GM19372 (cell line): Measurements from ENCODE around the gene CHAMP1.

ENCODE experiments used
- ATAC-seq: cut with Tn5 transposase; IDR thresholded peaks from one replicate; pipeline ENCODE4 v1.9.1; 2021; ENCODE audit warnings: mild to moderate bottlenecking, low read depth, moderate library complexity; ENCODE audit not compliant: unreplicated experiment

Gene CHAMP1

DNA sequence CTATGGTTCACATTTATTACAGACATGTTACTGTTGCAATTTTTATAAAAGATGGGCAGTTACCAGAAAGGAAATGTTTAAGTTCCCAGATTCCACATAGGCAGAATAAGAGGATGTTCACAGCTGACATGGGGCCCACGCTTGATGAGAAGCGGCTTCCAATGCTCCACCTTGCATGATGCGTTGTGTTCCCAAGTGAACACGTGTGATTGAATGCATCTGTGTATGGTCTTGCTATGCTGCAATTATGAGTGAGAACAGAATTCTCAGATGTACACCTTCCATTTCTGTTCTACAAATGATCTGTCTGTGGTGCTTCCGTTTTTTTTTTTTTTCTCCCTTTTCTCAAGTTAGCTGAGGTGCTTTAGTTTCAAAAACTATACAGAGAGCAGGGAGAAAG, 17.4 kb upstream of the CHAMP1 start:
- no peak for ATAC-seq

DNA sequence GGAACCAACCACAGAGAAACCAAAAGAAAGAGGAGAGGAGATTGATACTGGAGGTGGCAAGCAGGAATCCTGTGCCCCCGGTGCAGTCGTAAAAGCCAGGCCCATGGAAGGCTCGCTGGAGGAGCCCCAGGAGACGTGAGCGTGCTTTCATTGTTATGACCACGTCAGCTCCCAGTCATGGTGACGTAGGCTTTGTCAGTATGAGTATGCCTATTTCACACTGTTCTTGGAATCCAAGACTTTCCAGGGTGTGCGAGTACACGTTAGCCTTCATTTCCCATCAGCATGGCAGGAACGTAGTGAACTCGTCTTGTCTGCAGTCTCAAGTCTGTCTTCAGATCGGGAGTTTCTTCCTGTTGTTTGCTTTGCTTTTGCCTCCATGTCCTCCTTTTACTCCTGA, 15.4 kb upstream of the CHAMP1 start:
- no peak for ATAC-seq

DNA sequence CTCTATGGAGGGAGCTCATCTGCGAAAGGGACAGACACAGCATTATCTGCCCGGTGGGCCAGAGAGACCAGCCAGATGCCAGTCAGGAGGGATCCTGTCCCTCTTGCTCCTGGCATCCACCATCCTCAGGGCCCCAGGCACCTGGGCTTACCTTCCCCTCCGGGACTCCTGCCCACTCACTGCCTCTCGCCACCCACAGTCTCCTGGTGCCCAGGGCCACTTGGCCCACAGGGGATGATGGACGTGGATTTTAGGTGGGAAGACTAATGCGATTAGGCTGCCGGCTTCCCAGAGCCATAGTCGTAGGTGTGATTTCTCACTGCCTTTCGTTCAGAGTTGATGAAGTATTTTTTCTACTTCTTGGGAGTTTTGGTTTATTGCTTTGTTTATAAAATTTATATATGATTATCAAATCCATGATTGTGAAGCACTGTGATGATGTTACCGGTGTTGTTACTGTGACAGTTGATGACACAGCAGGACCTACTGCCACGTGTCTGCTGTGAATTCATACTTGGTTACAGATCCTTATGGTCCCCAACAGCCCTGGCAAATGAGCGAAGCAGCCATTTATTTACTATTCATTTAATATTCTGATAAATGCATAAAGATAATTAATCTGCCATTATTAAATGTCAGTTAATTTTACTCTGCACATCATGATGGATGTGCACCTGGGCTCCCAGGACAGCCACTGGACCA, 14.5 kb upstream of the CHAMP1 start:
- no peak for ATAC-seq

DNA sequence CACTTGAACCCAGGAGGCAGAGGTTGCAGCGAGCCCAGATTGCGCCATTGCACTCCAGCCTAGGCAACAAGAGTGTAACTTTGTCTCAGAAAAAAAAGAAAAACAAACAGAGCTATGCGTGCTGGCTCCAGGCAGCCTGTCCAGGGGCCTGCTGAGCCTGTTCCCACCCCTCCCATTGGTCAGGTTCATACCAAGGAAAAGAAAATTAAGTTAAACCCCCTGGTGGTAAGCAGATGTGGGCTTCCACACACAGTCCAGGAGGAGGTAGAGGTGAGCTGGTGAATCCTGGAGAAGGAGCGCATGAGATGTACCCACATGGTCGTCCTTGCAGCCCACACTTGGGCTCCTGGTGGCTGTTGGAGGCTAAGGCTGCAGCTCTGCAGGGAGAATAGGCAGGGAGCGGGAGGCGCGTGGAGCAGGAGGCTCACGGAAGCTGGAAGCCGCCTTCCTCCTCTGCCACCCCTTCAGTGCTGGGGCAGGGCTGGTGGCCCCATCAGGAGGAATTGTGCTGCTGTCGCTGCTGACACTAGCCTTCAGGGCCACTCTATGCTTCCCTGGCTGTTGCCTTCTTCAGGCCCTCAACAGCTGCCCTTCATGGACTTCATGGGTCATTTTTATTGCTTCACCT, 10.5 kb upstream of the CHAMP1 start:
- ATAC-seq: no peak

DNA sequence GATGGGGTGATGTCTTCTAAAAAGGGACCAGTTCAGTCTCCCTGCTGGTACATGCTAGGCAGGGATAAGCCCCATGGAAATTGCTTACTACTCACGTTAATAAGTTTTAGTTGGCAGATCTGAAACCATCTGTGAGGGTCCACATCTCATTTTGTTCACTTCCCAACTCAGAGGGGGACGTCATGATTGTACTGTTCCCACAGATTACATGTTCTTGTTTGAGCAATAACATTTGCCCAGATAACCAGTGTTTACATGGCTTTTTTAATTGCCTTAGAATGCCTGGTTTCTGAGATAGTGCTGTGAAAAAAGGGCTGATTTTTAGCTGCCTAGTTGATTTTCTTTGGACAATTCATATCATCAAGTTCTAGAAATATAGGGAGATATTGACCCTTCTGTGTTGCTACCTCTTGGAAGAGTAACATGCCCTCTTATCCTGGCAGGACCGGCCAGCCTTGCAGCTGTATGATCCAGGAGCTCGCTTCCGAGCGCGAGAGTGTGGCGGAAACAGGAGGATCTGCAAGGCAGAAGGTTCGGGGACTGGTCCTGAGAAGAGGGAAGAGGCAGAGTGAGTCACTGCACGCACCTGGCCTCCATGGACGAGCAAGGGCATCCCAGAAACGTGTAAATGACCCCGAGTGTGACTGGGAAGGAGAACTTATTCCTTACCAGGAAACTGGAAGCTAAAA, 9.8 kb upstream of the CHAMP1 start:
- ATAC-seq: no peak

DNA sequence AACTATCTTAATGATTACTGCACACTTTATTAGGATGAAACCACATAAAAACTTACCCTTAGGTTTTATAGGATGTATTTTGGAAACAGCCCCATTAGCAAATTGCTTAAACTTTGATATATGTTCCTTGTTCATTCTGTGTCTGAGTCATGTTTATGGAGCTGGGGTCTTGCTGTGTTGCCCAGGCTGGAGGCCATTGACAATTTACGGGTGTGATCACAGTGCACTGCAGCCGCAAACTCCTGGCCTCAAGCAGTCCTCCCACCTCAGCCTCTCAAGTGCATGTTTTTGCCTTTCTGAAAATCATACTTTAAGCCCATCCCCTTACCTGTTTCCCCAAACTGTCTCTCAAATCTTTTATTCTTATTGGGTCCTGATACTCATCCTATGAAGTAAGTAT, 5.2 kb upstream of the CHAMP1 start:
- ATAC-seq: no peak

DNA sequence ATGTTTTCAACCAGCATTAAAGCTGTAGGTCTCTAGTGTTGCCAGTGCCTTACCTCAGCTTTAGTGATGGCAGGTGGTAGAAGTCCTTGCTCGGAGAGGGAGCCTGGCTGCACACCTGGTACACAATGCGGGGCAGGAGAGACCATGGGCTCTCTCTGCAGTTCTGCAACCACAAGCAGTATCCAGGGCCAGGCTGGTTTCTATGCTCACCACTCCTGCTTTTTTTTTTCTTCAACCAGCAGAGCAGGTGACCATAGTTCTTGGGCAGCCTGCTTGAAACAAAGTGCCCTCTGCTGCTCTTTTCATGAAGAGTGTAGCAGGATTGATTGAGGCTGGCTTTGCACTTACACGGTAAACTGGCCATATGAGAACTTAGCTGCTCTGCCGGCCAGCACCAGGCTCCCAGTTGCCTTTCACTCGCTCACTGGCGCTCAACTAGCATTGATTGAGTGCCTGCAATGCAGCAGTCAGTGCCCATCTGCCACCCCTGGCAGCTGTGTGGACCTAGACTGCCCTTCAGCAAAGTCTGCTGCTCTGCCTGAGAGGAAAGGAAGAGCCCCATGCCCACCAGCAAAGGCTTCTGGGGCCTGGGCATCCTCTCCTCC, 4.4 kb upstream of the CHAMP1 start:
- no peak for ATAC-seq

DNA sequence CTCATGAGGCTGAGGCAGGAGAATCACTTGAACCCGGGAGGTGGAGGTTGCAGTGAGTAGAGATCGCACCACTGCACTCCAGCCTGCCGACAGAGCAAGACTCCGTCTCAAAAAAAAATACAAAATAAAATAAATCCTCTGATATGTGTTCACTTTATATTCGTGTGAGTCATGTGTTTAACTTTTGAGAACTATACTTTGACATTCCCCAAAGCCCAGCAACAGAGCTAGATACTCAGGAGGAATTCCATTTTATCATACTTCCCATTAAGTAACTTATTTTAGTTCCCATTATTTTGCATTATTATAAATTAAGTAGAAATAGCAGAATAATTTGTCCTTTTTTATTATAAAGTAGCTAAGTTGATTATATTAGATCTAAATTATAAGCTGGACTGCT, 3.3 kb upstream of the CHAMP1 start:
- ATAC-seq: no peak

DNA sequence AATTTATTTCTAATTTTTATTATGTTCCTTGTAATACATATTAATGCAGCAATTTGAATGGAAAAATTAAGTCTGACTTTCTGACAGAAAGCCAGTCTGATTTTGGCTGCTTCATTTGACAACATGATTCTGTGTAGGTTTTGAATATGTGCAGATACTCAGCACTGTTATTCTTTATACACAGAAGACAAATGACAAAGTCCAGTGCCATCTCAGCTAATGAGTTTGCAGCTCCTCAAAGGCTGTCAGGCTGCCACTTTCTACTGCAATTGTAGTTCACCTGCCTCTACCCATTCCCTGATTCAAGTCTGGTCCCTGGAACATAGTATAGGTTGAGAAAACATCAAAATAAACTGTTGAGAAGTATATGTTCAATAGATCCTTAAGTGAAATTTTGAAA, 2.9 kb upstream of the CHAMP1 start:
- no peak for ATAC-seq

DNA sequence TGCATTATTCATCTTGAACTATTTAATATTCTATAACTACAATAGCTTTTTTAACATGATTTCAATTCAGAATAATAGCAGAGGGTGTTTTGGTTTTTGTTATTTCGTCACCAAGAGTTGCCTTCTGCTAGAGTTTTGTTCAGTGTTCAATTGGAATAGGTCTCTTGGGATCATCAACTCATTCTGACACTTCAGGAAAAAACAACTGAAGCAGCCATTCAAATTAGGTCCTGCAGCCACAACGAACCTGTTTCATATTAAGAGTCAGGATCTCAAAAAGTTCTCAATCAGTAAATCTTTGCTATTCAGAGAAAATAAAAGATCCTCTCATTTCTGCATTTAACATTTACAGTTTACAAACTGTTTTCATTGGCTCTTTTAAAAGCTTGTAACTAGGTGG, 2.4 kb upstream of the CHAMP1 start:
- ATAC-seq: no peak

DNA sequence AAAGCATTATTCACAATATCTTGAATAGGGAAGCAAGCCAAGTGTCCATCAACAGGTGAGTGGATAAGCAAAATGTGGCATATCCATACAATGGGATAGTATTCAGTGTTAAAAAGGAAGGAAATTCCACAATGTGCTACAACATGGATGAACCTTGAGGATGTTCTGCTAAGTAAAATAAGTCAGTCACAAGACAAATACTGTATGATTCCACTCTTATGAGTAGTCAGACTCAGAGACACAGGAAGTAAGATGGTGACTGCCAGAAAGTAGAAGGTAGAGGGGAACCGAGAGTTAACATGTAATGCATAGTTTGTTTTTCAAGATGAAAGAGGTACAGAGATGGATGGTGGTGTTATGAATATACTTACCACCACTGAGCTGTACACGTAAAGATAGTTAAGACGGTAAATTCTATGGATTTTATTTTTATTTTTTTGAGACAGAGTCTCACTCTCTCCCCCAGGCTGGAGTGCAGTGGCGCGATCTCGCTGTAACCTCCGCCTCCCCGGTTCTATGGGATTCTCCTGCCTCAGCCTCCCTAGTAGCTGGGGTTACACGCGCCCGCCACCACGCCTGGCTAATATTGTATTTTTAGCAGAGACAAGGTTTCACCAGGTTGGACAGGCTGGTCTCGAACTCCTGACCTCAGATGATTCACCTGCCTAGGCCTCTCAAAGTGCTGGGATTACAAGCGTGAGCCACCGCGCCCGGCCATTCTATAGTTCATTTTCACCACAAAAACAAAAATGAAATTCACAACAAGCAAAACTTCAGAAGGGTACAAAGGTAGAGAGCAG, 1.0 kb upstream of the CHAMP1 start:
- ATAC-seq: no peak

DNA sequence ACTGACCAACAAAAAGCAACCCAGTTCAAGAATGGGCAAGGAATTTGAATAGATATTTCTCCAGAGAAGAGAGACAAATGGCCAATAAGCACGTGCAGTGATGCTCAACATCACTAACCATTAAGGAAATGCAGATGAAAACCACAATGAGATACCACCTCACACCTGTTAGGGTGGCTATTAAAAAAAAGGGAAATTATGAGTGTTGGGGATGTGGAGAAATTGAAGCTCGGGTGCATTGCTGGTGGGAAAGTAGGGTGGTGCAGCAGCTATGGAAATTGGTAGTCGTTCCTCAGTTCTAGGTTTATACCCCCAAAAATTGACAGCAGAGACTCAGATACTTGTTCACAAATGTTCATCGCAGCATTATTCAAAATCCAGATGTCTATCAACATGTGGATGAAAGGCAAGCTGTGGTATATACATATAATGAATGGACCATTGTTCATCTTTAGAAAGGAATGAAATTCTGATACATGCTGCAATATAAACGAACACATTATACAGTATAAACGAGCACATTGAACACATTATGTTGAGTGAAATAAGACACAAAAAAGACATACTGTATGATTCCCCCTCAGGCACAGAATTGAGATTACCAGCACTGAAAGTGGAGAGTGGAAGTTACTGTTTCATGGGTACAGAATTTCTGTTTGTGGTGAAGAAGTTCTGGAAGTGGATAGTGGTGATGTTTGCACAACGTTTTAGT, 927 bp downstream of the CHAMP1 start:
- ATAC-seq: no peak

DNA sequence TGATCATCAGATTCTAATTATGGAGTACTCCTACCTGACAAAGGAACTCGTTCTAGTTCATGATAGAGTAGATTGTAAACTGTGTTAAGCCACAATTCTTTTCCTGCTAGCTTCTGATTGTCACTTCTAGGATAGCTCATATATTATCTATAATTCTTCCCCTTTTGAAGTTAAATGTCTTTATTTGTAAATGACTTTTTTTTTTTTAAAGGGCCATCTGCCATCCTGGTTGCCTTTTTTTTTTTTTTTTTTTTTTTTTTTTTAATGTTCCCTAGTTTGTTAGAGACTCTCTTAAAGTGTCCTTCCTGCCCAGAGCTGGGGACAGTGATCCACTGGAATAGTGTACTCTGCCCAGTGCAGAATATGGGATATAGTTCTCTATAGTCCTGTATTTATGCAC, 4.3 kb downstream of the CHAMP1 start:
- no peak for ATAC-seq

DNA sequence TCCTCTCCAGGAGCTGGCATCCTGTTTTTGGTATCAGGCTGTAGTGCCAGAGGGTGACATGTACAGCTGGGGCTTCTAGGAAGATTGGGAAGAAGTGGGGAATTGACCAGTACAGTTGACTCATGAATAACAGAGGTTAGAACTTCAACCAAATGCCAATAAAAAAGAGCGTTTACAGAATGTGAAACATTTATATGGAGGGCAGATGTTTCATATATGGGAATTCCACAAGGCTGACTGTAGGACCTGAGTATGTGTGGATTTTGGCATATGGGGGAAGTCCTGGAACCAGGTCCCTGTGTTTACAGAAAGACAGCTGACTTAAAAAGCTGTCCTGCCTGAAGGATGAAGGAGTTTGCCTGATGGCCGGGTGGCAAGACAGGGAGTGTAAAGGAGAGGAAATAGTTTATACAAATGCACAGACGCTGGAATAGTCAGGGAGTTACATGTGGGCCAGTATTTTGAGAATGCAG, 5.2 kb downstream of the CHAMP1 start:
- no peak for ATAC-seq

DNA sequence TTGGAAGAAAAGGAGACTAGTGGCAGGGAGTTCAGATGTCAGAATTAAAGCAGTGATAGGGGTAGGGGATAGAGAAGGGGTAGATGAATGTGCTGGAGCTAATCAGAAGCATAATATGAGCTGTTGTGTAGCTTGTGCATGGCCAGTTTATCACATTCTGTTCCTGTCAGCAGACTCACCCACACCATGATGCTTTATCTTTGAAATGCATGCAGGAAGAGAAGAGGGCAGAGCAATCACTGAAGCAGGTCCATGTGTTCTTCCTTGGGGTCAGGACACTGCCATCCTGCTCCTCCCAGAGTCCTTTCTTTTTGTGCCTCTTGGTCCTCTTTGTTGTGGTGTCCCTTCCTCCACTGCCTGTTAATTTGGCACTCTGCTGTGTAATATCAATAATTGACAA, 5.8 kb downstream of the CHAMP1 start:
- no peak for ATAC-seq

DNA sequence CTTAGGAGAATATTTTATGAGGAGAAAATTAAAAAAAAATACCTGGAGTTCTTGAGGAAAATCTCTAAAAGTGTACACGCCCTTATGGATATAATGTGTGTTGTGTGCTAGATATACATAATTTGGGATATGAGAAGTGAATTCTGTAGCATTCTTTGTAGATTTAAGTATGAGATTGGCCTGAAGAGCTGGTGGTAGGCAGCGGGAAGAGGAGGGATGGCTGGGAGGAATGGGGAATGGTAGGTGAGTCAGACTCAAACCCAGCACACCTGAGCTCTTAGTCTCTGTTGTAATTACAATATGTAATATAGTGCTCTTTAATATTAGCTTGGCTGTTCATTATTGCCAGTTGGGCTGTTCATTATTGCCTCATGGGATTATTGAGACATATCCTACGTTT, 7.0 kb downstream of the CHAMP1 start:
- no peak for ATAC-seq

DNA sequence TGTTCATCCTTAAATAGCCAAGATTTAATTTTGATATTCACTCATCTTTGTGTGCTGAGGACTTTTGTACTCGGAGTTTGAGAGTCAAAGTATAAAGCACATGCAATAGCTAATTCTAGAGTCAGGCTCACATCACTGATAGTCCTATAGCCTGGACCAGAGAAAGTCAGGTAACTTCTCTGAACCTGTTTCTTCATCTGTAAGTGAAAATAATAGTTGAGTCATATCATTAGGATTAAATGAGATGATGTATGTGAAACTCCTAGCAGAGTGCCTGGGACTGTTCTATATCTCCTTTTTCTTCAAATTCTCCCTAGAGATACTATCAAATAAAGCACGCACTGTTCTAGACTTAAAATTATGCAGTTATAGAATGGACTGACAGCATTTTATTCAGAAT, 9.0 kb downstream of the CHAMP1 start:
- ATAC-seq: no peak

DNA sequence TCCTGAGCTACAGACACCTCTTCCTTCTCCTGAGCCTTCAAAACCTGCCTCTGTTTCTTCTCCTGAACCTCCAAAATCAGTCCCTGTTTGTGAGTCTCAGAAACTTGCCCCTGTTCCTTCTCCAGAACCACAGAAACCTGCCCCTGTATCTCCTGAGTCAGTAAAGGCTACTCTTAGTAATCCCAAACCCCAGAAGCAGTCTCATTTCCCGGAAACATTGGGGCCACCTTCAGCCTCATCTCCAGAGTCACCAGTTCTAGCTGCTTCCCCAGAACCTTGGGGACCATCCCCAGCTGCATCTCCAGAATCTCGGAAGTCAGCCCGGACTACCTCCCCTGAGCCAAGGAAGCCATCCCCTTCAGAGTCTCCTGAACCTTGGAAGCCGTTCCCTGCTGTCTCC, 10.0 kb downstream of the CHAMP1 start:
- ATAC-seq: no peak

DNA sequence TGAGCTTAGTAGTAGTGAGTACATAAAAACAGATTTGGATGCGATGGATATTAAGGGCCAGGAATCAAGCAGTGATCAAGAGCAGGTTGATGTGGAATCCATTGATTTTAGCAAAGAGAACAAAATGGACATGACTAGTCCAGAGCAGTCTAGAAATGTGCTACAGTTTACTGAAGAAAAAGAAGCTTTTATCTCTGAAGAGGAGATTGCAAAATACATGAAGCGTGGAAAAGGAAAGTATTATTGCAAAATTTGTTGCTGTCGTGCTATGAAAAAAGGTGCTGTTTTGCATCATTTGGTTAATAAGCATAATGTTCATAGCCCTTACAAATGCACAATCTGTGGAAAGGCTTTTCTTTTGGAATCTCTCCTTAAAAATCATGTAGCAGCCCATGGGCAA, 11.4 kb downstream of the CHAMP1 start:
- ATAC-seq: no peak

DNA sequence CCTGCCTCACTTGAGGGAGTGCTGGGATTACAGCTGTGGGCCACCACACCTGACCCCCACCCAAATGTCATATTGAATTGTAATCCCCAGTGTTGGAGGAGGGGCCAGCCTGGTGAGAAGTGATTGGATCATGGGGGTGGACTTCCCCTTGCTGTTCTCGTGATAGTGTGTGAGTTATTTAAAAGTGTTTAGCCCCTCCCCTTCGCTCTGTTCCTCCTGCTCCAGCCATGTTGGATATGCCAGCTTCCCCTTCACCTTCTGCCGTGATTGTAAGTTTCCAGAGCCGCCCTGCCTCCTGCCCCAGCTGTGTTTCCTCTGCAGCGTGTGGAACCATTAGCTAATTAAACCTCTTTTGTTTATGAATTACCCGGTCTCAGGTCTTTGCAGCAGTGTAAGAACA, 13.7 kb downstream of the CHAMP1 start:
- ATAC-seq: no peak
